ENCODE measurements around the gene PHF14. TPM values are rescaled to one million over a fixed set of nuclear protein-coding genes. Genes with fewer than 3 reads are reported as not detected.

The PHF14 gene
- total RNA-seq, 1 donor from 2014 or later: 41.8 TPM

- TF ChIP-seq, protein P1, sequence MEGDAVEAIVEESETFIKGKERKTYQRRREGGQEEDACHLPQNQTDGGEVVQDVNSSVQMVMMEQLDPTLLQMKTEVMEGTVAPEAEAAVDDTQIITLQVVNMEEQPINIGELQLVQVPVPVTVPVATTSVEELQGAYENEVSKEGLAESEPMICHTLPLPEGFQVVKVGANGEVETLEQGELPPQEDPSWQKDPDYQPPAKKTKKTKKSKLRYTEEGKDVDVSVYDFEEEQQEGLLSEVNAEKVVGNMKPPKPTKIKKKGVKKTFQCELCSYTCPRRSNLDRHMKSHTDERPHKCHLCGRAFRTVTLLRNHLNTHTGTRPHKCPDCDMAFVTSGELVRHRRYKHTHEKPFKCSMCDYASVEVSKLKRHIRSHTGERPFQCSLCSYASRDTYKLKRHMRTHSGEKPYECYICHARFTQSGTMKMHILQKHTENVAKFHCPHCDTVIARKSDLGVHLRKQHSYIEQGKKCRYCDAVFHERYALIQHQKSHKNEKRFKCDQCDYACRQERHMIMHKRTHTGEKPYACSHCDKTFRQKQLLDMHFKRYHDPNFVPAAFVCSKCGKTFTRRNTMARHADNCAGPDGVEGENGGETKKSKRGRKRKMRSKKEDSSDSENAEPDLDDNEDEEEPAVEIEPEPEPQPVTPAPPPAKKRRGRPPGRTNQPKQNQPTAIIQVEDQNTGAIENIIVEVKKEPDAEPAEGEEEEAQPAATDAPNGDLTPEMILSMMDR (IDR thresholded peaks at IDR 0.05): no peak
- DNase-seq (ENCODE audit: low spot score in 2 of 2): no peak
- H3K36me3 ChIP-seq: no peaks in the 10 kb centered on the region
- H3K27me3 ChIP-seq: no peaks in the 10 kb centered on the region
- no peaks in the 10 kb centered on the region for H3K9me3 ChIP-seq
- no peak overlapping the region for H3K4me3 ChIP-seq
- no peak overlapping the region for H3K27ac ChIP-seq
- intact Hi-C loops (cut with DNase I): no loop called here
- no peaks in the 10 kb centered on the region for H3K4me1 ChIP-seq
Observed at GRCh38 chr7:11104578-11104977, 130.9 kb downstream of the PHF14 start.

DNA sequence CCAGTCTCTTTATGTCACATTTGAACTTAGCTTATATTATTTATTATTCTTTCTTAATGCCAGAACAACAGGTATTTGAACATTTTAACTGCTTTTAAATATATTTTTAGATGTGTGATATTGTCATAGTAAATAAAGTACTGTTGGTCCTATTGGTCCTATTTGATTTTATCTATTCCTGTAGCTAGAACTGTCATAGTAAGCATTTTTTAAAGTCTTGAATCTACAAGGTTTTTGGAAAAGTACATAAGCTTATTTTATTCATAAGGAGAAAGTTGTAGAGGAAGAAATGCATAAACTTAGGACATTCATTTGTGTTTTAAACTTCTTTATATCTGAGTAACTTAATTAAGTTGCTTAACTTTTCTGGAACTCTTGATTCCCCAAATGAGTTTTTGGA, 136.0 kb downstream of the PHF14 start:
- TF ChIP-seq, protein P1 (IDR thresholded peaks at IDR 0.05): no peak
- DNase-seq (ENCODE audit: low spot score in 2 of 2): no peak
- Histone ChIP-seq H3K27ac (no peak overlapping the region), H3K4me1 (no peaks in the 10 kb centered on the region), H3K4me3 (no peak overlapping the region), H3K36me3 (no peaks in the 10 kb centered on the region), H3K27me3 (no peaks in the 10 kb centered on the region), H3K9me3 (no peaks in the 10 kb centered on the region)
- intact Hi-C loops (cut with DNase I): no loop called here

- intact Hi-C loops (cut with DNase I): no loop called here
- Histone ChIP-seq H3K4me3 (no peak overlapping the region), H3K4me1 (no peaks in the 10 kb centered on the region), H3K9me3 (no peaks in the 10 kb centered on the region), H3K27ac (no peak overlapping the region), H3K36me3 (peaks cover 5 to 7% of the 10 kb centered on the region in 2 donors), H3K27me3 (no peaks in the 10 kb centered on the region)
- TF ChIP-seq, protein P1 (IDR thresholded peaks at IDR 0.05): no peak
- no peak for DNase-seq (ENCODE audit: low spot score in 2 of 2)
Observed at GRCh38 chr7:11120068-11120664, 146.5 kb downstream of the PHF14 start.

GRCh38 chr7:11120675-11121220, 147.1 kb downstream of the PHF14 start:
- H3K36me3 ChIP-seq: peaks cover 5 to 7% of the 10 kb centered on the region in 2 donors
- DNase-seq (ENCODE audit: low spot score in 2 of 2): no peak
- no peaks in the 10 kb centered on the region for H3K4me1 ChIP-seq
- no peaks in the 10 kb centered on the region for H3K9me3 ChIP-seq
- intact Hi-C loops (cut with DNase I): no loop called here
- H3K27me3 ChIP-seq: no peaks in the 10 kb centered on the region
- TF ChIP-seq, protein P1 (IDR thresholded peaks at IDR 0.05): no peak
- H3K4me3 ChIP-seq: no peak overlapping the region
- no peak overlapping the region for H3K27ac ChIP-seq

- intact Hi-C loops (cut with DNase I): no loop called here
- DNase-seq (ENCODE audit: low spot score in 2 of 2): no peak
- no peaks in the 10 kb centered on the region for H3K9me3 ChIP-seq
- no peaks in the 10 kb centered on the region for H3K4me1 ChIP-seq
- H3K27ac ChIP-seq: no peak overlapping the region
- no peaks in the 10 kb centered on the region for H3K27me3 ChIP-seq
- H3K4me3 ChIP-seq: no peak overlapping the region
- H3K36me3 ChIP-seq: peaks cover 0 to 2% of the 10 kb centered on the region in 2 donors
- TF ChIP-seq, protein P1 (IDR thresholded peaks at IDR 0.05): no peak
Observed at GRCh38 chr7:11124856-11125559, 151.3 kb downstream of the PHF14 start.
